Stimulated activated CD8-positive, alpha-beta memory T cell treated with anti-CD3 and anti-CD28 coated beads, Interleukin-4, amount 100 ng/mL, for 4 hours (primary cell): ENCODE results near the gene LHFPL5.

Experiments
- DNase-seq, 2 donors: peaks; one replicate each; pipeline ENCODE4 v3.0.0-alpha.2; 2020; ENCODE audit warnings: low read depth in 2 of 2, low spot score in 1 of 2

Gene LHFPL5

DNA sequence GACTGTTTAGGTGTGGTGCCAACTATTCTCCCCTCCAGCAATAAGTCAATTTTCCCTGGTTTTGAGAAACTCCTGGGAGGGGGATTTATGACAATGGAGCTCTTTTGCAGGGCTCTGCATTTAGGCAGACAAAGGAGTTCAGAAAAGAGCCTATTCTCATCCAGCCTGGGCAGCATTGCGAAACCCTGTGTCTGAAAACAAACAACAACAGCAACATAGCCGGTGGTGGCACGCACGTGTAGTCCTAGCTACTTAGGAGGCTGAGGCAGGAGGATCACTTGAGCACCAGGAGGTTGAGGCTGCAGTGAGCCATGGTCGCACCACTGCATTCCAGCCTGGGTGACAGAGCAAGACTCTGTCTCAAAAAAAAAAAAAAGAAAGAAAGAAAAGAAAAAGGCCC is 14.5 kb upstream of the LHFPL5 start:
- DNase-seq: no peak

DNA sequence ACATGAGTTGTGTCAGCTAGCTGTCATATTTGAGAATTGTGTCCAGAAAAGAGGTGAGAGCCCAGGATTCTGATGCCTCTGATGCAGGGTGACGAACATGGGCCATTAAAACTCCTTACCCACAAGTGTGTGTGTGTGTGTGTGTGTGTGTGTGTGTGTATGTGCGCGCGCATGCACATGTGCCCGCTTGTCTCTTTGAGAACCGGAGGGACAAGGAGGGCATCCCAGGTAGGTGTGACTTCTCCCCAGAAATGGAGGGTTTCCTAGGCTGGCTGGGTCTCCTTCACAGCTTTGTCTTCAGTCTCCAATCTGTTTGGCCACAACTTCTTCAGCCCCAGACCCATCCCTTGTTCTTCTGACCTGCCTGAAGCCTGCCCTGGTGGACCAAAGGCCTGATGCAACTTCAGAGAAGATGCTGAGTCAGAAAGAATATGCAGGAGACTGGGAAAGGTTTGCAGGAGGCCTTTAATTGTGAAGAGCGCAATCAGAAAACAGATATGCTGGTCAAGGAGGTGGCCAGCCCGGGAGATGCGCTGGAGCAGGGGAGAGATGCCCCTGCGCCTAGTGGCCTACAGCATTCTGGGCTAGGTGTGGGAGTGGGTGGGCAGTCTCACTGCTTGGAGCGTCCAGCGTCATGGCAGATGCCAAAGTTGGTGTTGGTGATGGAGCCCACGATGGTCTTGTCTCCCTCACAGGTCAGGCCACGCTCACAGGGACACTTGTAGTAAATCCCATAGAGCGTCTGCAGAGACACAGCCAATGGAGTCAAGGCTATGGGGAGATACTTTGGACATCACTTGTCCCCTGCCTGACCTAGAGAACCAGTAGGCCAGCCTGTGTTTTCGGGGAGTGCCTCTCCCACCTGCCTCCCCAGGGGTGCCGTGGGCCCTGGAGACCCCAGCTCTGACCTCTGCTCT is 10.4 kb upstream of the LHFPL5 start:
- no peak for DNase-seq

- DNase-seq: no peak
These were observed 9.6 kb upstream of the LHFPL5 start for GRCh38 chr6:35795453-35796071.

DNA sequence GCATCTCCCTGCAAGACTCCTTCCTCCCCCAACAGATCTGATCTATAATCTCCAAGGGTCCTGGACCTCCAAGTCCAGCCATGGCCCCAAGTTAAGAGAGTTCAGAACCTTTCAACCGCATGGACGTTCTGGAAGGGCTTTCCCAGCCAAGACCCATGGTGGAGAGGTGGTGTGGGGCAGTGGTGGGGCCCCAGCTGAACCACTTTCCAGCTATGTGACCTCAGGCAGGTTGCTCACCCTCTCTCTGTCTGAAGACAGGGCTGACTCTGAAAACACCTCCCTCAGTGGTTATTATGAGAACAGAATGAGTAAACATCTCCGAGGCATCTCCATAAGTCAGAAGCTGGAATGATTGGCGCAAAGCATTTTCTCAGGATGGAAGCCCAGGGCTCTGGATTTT is 8.9 kb upstream of the LHFPL5 start:
- DNase-seq: no peak

DNA sequence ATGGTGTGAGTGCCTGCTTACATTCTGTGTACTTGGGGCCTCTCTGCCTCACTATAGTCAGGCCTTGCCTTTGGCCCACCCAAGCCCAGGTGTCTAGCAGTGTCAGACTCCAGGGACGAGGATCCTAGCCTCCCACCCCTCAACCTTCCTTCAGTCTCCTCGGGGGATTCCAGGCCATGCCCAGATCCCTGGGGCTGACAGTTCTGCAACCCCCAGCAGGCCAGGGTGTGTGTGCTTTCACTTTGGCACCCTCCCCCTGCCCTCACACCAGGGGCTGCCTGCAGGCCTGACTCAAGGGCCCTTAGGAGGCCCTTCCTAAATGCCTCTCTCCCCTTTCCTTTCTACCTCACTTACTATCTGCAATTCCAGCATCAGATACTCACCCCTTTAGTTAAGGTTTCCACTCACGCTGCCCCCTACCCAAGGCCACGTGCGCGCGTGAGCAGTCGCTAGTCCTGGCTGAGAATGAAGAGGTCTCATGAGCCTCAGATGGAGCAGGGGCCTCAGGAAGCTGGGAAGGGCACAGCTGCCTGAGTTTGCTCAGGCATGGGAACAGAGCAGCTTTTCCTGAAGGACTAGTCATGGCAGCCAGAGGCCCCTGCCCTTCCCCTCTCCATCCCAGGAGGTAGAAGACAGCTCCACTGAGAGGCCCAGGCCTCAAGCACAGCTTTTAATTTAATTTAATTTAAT is 7.2 kb upstream of the LHFPL5 start:
- no peak for DNase-seq

DNA sequence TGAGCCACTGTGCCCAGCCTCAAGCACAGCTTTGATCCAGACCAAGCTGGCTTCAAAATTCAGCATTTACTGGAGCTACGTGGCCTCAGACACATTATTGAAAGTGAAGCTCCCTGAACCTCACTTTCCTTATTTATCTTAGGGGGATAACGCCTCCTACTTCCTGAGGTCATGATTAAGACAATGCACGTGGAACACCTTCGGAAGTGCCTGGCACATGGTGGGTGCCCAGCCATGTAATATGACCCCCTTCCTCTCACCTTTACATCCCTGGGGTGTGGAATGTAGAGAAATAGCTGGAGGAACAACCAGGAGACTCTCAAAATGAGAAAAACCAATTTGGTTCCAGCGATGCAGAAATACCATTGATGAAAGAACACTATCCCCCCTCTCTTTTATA is 6.4 kb upstream of the LHFPL5 start:
- no peak for DNase-seq

- no peak for DNase-seq
These were observed 4.0 kb upstream of the LHFPL5 start for GRCh38 chr6:35801148-35801547.

- no peak for DNase-seq
These were observed 3.5 kb downstream of the LHFPL5 start for GRCh38 chr6:35808688-35809087.

- no peak for DNase-seq
These were observed 4.7 kb downstream of the LHFPL5 start for GRCh38 chr6:35809809-35810208.

DNA sequence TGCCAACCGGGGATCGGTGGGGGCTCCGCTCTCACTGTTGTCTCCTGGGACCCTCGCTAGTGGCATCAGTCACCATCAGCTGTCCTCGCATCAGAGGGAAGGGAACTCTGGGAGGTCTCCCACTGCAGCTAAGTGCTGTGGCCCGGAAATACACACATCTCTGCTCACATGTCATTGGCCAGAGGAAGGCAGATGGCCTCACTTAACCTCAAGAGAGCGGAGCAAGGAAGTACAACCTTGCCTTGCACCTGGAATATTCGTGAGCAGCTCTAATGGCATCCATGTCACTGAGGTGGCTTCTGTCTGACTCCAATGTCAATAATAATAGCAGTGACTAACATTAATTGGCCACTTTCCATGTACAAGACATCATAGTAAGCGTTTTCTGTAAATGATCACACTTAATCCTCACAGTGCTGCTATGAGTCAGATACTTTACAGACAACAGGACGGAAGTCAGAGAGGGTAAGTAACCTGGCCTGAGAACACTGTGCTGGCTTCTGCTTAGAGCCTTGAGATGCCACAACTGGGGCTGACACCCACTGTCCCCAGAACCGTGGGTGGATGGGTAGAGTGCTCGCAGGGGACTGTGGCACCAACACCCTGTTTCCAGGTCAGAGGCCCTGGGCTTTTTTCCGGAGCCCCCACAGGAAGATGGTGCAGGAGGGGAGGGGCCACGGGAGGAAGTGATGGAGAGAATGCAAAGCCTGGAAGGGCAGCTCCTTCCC is 6.0 kb downstream of the LHFPL5 start:
- no peak for DNase-seq

DNA sequence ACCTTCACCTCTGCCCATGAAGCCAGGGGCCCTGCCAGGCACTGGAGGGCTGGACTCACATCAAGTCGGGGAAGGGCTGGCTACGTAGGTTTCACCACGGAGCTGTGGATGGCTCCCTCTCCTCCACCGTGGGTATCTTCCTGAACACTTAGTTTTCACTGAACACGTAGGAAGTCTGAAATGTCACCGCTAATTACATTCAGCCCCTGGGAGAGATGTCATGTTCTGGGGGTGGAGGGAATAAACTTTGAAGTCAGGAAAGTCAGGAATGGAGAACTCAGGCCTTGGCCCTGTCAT is 6.5 kb downstream of the LHFPL5 start:
- DNase-seq: no peak

DNA sequence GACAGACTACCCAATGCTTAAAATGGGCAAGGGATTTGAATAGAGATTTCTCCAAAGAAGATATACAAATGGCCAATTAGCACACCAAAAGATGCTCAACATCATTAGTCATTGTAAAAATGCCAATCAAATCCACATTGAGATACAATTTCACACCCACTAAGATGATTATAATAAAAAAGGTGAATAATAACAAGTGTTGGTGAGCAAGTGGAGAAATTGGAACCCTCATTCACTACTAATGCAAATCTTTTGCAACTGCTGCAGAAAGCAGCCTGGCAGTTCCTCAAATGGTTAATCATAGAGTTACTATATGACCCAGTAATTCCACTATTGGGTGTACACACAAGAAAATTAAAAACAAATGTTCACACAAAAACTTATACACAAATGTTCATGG is 12.4 kb downstream of the LHFPL5 start:
- DNase-seq: no peak

- no peak for DNase-seq
These were observed 18.4 kb downstream of the LHFPL5 start for GRCh38 chr6:35823601-35824000.

- no peak for DNase-seq
These were observed 19.5 kb downstream of the LHFPL5 start for GRCh38 chr6:35824552-35825192.

GRCh38 chr6:35829306-35829705 is 24.2 kb downstream of the LHFPL5 start:
- DNase-seq: no peak

DNA sequence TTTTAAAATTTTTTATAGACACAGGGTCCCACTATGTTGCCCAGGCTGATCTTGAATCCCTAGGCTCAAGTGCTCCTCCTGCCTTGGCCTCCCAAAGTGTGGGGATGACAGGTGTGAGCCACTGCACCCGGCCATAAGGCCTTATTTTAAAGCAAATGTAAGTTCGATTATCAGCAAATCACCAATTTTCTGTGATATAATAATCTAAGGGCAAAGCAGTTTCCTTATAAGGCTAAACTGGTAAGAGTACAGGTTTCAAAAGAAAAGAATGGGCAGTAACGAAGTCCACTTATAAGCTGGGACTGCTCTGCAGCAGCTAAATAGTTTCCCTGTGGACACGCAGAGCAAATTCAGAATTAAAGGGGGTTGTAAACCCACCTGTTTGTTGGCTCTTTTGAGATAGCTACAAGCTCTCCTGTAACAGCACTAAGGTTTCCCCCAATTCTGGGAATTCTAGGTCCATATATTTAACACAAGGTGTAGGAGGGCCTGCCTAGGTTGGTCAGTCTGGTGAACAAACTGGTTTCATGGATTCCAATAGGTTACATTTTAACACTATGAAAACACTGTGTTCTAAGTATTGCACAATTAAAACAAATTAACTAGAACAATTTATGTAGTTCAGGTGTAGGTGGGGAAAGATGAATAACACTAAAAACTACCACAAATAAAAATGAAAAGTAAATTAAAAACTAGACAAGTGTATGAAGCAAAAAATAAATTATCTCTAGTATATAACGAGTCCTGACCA is 26.3 kb downstream of the LHFPL5 start:
- DNase-seq: no peak

GRCh38 chr6:35833536-35833935 is 28.4 kb downstream of the LHFPL5 start:
- DNase-seq: no peak

DNA sequence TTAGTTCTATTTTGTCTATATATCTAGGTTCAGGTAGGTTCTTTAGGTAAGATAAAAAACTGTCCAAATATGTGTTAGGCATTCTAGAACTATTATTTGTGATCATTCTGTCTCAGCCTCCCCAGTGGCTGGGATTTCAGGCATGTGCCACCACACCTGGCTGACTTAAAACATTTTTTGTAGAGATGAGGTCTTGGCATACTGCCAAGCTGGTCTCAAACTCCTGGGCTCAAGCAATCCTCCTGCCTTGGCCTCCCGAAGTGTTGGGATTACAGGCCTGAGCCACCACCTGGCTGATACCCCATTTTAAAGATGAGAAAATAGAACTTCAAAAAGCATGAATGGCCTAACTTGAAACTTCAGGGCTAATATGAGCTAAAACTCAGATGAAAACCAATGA is 33.9 kb downstream of the LHFPL5 start:
- DNase-seq: no peak

GRCh38 chr6:35842381-35842780 is 37.2 kb downstream of the LHFPL5 start:
- DNase-seq: no peak

DNA sequence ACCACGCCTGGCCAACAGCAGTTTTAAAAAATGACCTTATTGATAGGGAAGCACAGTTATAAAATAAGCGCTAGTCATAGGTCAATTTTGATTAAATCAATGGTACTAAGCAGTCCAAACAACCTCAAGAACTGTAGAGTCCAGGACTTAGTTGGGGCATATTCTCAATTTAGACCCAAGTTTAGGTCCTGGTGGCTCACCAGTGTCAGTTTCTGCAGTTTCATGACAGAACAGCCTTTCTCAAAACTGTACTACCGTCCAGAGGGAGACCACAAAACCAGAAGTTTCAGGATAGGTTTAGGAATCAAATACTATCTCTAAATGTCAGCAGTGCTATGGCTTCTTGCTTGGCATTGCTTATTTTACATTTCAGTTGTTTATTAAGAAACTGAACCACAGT is 39.1 kb downstream of the LHFPL5 start:
- no peak for DNase-seq
